K562 (cell line): ENCODE measurements around the gene LY6G6C. TPM values are rescaled to one million over a fixed set of nuclear protein-coding genes. Genes with fewer than 3 reads are reported as not detected.

Experiments used
- ARID1B ChIP-seq: fragments of 450-650 bp; IDR thresholded peaks from 2 replicates; pipeline ENCODE4 v1.6.1; 2016; ENCODE audit warnings: antibody characterized with exemption, mild to moderate bottlenecking, inconsistent platforms
- ATF7 ChIP-seq: fragments of 450-650 bp; IDR thresholded peaks from 2 replicates; pipeline ENCODE4 v1.7.1; 2014; ENCODE audit warnings: mild to moderate bottlenecking, moderate library complexity
- CEBPG ChIP-seq, 3 experiments: fragments of 200-800 bp in 1 of 3; sonication (Bioruptor generic) in 1 of 3; sonication (generic) in 1 of 3; formaldehyde crosslinking in 1 of 3; IDR thresholded peaks in 2 of 3; conservative IDR thresholded peaks in 1 of 3; 2 replicates each; pipeline versions ENCODE4 v1.6.1 to v1.8.0; 2016 to 2022; ENCODE audit warnings: missing compliant biosample characterization in 2 of 3, missing genetic modification characterization in 2 of 3, mild to moderate bottlenecking in 1 of 3, missing genetic modification reagents in 1 of 3
- CLOCK ChIP-seq: fragments of 250-450 bp; sonication (Bioruptor Pico); IDR thresholded peaks from 2 replicates; pipeline ENCODE4 v1.4.0; 2020; ENCODE audit warnings: mild to moderate bottlenecking, moderate library complexity, borderline replicate concordance
- ERF ChIP-seq: fragments of 450-650 bp; formaldehyde crosslinking; IDR thresholded peaks from 2 replicates; pipeline ENCODE4 v1.4.0; 2020; ENCODE audit warnings: mild to moderate bottlenecking, mixed read lengths
- ETV1 ChIP-seq: fragments of 450-650 bp; conservative IDR thresholded peaks from 2 replicates; pipeline ENCODE4 v1.6.1; 2016; ENCODE audit warnings: missing genetic modification characterization, control low read depth, low read depth, missing compliant biosample characterization
- HDAC8 ChIP-seq: fragments of 450-650 bp; IDR thresholded peaks from 2 replicates; pipeline ENCODE4 v1.6.1; 2016; ENCODE audit warnings: mild to moderate bottlenecking, missing genetic modification characterization, moderate library complexity, missing compliant biosample characterization
- HMBOX1 ChIP-seq: sonication (generic); IDR thresholded peaks from 2 replicates; pipeline ENCODE4 v1.6.1; 2016
- HMG20A ChIP-seq: fragments of 450-650 bp; formaldehyde crosslinking; conservative IDR thresholded peaks from 2 replicates; pipeline ENCODE4 v1.4.0; 2020; ENCODE audit warnings: mild to moderate bottlenecking, mixed read lengths
- LCOR ChIP-seq: sonication (generic); formaldehyde crosslinking; IDR thresholded peaks from 2 replicates; pipeline ENCODE4 v1.8.0; 2022; ENCODE audit warnings: mild to moderate bottlenecking, missing genetic modification reagents
- NUFIP1 ChIP-seq: fragments of 450-650 bp; IDR thresholded peaks from 2 replicates; pipeline ENCODE4 v1.6.1; 2018; ENCODE audit not compliant: partially characterized antibody
- PATZ1 ChIP-seq: fragments of 250-450 bp; sonication (Bioruptor Pico); IDR thresholded peaks from 2 replicates; pipeline ENCODE4 v1.5.0; 2020; ENCODE audit warnings: mild to moderate bottlenecking, borderline replicate concordance
- PHF21A ChIP-seq: fragments of 450-650 bp; IDR thresholded peaks from 2 replicates; pipeline ENCODE4 v1.6.1; 2017; ENCODE audit warnings: low read depth, borderline replicate concordance
- RAD21 ChIP-seq, 2 experiments: fragments of 250-450 bp in 1 of 2; fragments of 450-650 bp in 1 of 2; sonication (Bioruptor Pico) in 1 of 2; formaldehyde crosslinking in 1 of 2; IDR thresholded peaks in 1 of 2; conservative IDR thresholded peaks in 1 of 2; 2 replicates each; pipeline versions ENCODE4 v1.4.0 to v1.8.0; 2020 to 2022; ENCODE audit warnings: mild to moderate bottlenecking in 2 of 2, moderate library complexity in 1 of 2
- SIRT6 ChIP-seq: IDR thresholded peaks from one replicate; pipeline ENCODE4 v1.6.1; 2012; ENCODE audit warnings: low read depth, mild to moderate bottlenecking, control low read depth, inconsistent platforms, low read length, moderate library complexity
- SPI1 ChIP-seq: IDR thresholded peaks from 2 replicates; pipeline ENCODE4 v1.6.1; 2011; ENCODE audit warnings: low read depth, low read length, control low read depth, borderline replicate concordance
- TCFL5 ChIP-seq: fragments of 250-450 bp; sonication (Bioruptor Pico); conservative IDR thresholded peaks from 2 replicates; pipeline ENCODE4 v1.6.1; 2021; ENCODE audit warnings: mild to moderate bottlenecking, moderate library complexity, matching md5 sums
- U2AF1 ChIP-seq: fragments of 200-400 bp; formaldehyde crosslinking; optimal IDR thresholded peaks from 2 replicates; pipeline ENCODE3; 2017; ENCODE audit warnings: mild to moderate bottlenecking, low read depth, low read length, moderate library complexity
- polyA plus RNA-seq, 8 experiments: library from polyadenylated mRNA; depleted of rRNA in 4 of 8; stranded (reverse) in 5 of 8; unstranded in 3 of 8; fragments of >200 nt; fragmentation: Nextera tagmentation in 2 of 8; fragmentation: Illumina TruSeq in 1 of 8; extraction: Ambion mirVana in 2 of 8; extraction: Trizol in 1 of 8; gene quantifications; 2 replicates each; pipeline versions ENCODE4 v1.2.1 to v1.2.3, GENCODE V29; 2011 to 2014; ENCODE audit warnings: inconsistent platforms in 1 of 8, missing spikeins in 1 of 8
- total RNA-seq, 7 experiments: library from RNA; depleted of rRNA in 6 of 7; stranded (reverse); fragments of >200 nt in 6 of 7; fragmentation: Illumina TruSeq in 2 of 7; extraction: Trizol in 2 of 7; gene quantifications; 2 replicates each; pipeline versions ENCODE4 v1.2.1 to v1.2.3, GENCODE V29; 2011 to 2021; ENCODE audit warnings: low replicate concordance in 1 of 7

Gene LY6G6C
- total and polyA plus RNA-seq, 9 of the 15 experiments (the other 6 are each of a cell fraction or from before 2014, with no cell fraction given), result 0.06 to 0.20 TPM; not detected in 7

- TF ChIP-seq CLOCK (CRISPR knock-in tag) (peak; percentile 82; the same call in 1 of the 2 replicates), ETV1 (peak; percentile 97), HMG20A (CRISPR knock-in tag) (0 out of 2 replicates have a peak, but pooled peaks have one; percentile 60), PATZ1 (CRISPR knock-in tag) (0 out of 2 replicates have a peak, but pooled peaks have one; percentile 7), CEBPG (CRISPR knock-in tag; IDR thresholded peaks at IDR 0.05) (no peak), CEBPG (tag; conservative IDR thresholded peaks at IDR 0.05 in 1 of 2, IDR thresholded peaks at IDR 0.05 in 1 of 2) (peak in 1 of 2 experiments; percentile 82; a peak in 2 of 4 replicates), TCFL5 (CRISPR knock-in tag) (peak; percentile 72; the same call in 1 of the 2 replicates), LCOR (CRISPR knock-in tag) (0 out of 2 replicates have a peak, but pooled peaks have one; percentile 62), SIRT6 (no peak), ERF (CRISPR knock-in tag) (peak; percentile 53; the same call in 1 of the 2 replicates), ARID1B (no peak), PHF21A (no peak), HDAC8 (0 out of 2 replicates have a peak, but pooled peaks have one; percentile 32), U2AF1 (no peak), ATF7 (peak; percentile 52; the same call in 1 of the 2 replicates), HMBOX1 (peak; percentile 44; the same call in 1 of the 2 replicates), SPI1 (peak; percentile 86), RAD21 (CRISPR knock-in tag; conservative IDR thresholded peaks at IDR 0.05 in 1 of 2, IDR thresholded peaks at IDR 0.05 in 1 of 2) (peak in 1 of 2 experiments; percentile 30; a peak in 1 of 4 replicates), NUFIP1 (peak; percentile 74)
Observed at GRCh38 chr6:31725502-31726350, 4.2 kb upstream of the LY6G6C start (continued).
